ENCODE measurements around the gene DIPK1C. TPM values are rescaled to one million over a fixed set of nuclear protein-coding genes. Genes with fewer than 3 reads are reported as not detected.

Gene DIPK1C
- total RNA-seq, 2 experiments from 2014 or later: not detected

GRCh38 chr18:74436158-74436769, 20.8 kb downstream of the DIPK1C start:
- no peak overlapping the region for H3K27ac ChIP-seq (ENCODE audit: low read depth in 1 of 2, low read length in 2 of 2)
- intact Hi-C loops (cut with DNase I, micrococcal nuclease): loop anchor here in 1 of 2 experiments (5.0 kb wide), 1 partner anchor 41 kb away; no protein-coding TSS in a partner anchor
- DNase-seq: no peak
- no peaks in the 10 kb centered on the region for H3K9me3 ChIP-seq (ENCODE audit: control insufficient read depth in 1 of 2, insufficient read depth in 1 of 2, low read length in 2 of 2)
- Mint-ChIP-seq H3K27ac (no peak overlapping the region), H3K27me3 (no peaks in the 10 kb centered on the region), H3K9me3 (no peaks in the 10 kb centered on the region), H3K4me3 (no peak overlapping the region), H3K4me1 (ENCODE audit: low read depth) (no peaks in the 10 kb centered on the region), H3K36me3 (ENCODE audit: low read depth) (no peaks in the 10 kb centered on the region)
- TF ChIP-seq, protein P1, sequence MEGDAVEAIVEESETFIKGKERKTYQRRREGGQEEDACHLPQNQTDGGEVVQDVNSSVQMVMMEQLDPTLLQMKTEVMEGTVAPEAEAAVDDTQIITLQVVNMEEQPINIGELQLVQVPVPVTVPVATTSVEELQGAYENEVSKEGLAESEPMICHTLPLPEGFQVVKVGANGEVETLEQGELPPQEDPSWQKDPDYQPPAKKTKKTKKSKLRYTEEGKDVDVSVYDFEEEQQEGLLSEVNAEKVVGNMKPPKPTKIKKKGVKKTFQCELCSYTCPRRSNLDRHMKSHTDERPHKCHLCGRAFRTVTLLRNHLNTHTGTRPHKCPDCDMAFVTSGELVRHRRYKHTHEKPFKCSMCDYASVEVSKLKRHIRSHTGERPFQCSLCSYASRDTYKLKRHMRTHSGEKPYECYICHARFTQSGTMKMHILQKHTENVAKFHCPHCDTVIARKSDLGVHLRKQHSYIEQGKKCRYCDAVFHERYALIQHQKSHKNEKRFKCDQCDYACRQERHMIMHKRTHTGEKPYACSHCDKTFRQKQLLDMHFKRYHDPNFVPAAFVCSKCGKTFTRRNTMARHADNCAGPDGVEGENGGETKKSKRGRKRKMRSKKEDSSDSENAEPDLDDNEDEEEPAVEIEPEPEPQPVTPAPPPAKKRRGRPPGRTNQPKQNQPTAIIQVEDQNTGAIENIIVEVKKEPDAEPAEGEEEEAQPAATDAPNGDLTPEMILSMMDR (IDR thresholded peaks at IDR 0.05): no peak
- POLR2A ChIA-PET: no interaction called here
- H3K36me3 ChIP-seq (ENCODE audit: insufficient read depth, low read length): no peaks in the 10 kb centered on the region
- CTCF ChIA-PET: interaction anchor here (1.3 kb wide), 2 partner anchors 18 to 116 kb away, joined by 3 read pairs; no protein-coding TSS in a partner anchor
- no peak for ATAC-seq (ENCODE audit: poor library complexity)
- no peaks in the 10 kb centered on the region for H3K4me1 ChIP-seq (ENCODE audit: insufficient read depth, low read length)
- no peaks in the 10 kb centered on the region for H3K27me3 ChIP-seq (ENCODE audit: control insufficient read depth in 1 of 2, insufficient read depth in 2 of 2, low read length in 2 of 2)
- H3K4me3 ChIP-seq (ENCODE audit: low read length): no peak overlapping the region

DNA sequence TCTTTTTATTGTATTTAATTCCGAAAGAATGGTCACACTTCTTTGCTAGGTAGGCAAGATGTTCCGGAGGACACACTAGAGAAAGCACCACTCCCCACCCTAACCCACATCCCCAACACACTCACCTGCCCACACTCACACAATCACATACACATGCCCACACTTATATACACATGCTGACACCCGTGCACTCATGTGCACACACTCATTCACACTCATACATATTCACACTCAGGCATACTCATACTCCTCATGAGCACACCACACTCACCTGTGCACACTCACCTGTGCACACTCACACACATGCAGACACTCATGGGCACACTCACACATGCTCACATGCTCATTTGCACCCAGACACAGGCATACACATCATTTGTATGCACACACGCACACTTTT, 21.4 kb downstream of the DIPK1C start:
- H3K9me3 ChIP-seq (ENCODE audit: control insufficient read depth in 1 of 2, insufficient read depth in 1 of 2, low read length in 2 of 2): no peaks in the 10 kb centered on the region
- Mint-ChIP-seq H3K27me3 (no peaks in the 10 kb centered on the region), H3K4me3 (no peak overlapping the region), H3K27ac (no peak overlapping the region), H3K9me3 (no peaks in the 10 kb centered on the region), H3K36me3 (ENCODE audit: low read depth) (no peaks in the 10 kb centered on the region), H3K4me1 (ENCODE audit: low read depth) (no peaks in the 10 kb centered on the region)
- no peak overlapping the region for H3K4me3 ChIP-seq (ENCODE audit: low read length)
- TF ChIP-seq, protein P1 (IDR thresholded peaks at IDR 0.05): no peak
- POLR2A ChIA-PET: no interaction called here
- H3K4me1 ChIP-seq (ENCODE audit: insufficient read depth, low read length): no peaks in the 10 kb centered on the region
- intact Hi-C loops (cut with DNase I, micrococcal nuclease): loop anchor here in 1 of 2 experiments (5.0 kb wide), 1 partner anchor 42 kb away; no protein-coding TSS in a partner anchor
- H3K36me3 ChIP-seq (ENCODE audit: insufficient read depth, low read length): no peaks in the 10 kb centered on the region
- CTCF ChIA-PET: no interaction called here
- H3K27me3 ChIP-seq (ENCODE audit: control insufficient read depth in 1 of 2, insufficient read depth in 2 of 2, low read length in 2 of 2): no peaks in the 10 kb centered on the region
- ATAC-seq (ENCODE audit: poor library complexity) (no peak), DNase-seq (no peak)
- no peak overlapping the region for H3K27ac ChIP-seq (ENCODE audit: low read depth in 1 of 2, low read length in 2 of 2)

DNA sequence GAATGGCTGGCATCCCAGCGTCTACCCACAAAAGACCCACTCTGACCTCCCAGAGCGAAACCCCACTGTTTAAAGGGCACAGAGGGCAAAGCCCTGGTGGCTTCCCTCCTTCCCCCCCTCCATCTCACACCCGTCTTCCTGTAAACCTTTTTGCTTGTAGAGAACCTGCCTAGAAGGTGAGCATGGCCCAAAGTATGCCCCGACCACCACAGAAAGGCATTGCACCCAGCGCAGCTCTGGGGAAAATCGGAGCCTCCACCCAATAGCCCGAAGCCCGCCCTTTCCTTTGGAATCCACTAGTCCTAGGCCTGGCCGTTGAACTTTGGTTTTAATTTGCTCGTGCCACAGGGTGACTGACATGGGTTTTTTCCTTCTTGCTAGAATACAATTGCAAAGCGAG, 22.6 kb downstream of the DIPK1C start:
- Mint-ChIP-seq H3K27ac (no peak overlapping the region), H3K36me3 (ENCODE audit: low read depth) (no peaks in the 10 kb centered on the region), H3K27me3 (no peaks in the 10 kb centered on the region), H3K9me3 (no peaks in the 10 kb centered on the region), H3K4me3 (no peak overlapping the region), H3K4me1 (ENCODE audit: low read depth) (no peaks in the 10 kb centered on the region)
- ChIA-PET POLR2A (no interaction called here), CTCF (no interaction called here)
- ATAC-seq (ENCODE audit: poor library complexity) (no peak), DNase-seq (no peak)
- Histone ChIP-seq H3K9me3 (ENCODE audit: control insufficient read depth in 1 of 2, insufficient read depth in 1 of 2, low read length in 2 of 2) (no peaks in the 10 kb centered on the region), H3K4me1 (ENCODE audit: insufficient read depth, low read length) (no peaks in the 10 kb centered on the region), H3K4me3 (ENCODE audit: low read length) (no peak overlapping the region), H3K27me3 (ENCODE audit: control insufficient read depth in 1 of 2, insufficient read depth in 2 of 2, low read length in 2 of 2) (no peaks in the 10 kb centered on the region), H3K36me3 (ENCODE audit: insufficient read depth, low read length) (no peaks in the 10 kb centered on the region), H3K27ac (ENCODE audit: low read depth in 1 of 2, low read length in 2 of 2) (no peak overlapping the region)
- TF ChIP-seq, protein P1 (IDR thresholded peaks at IDR 0.05): no peak
- intact Hi-C loops (cut with DNase I, micrococcal nuclease): no loop called here
